Astrocyte (in vitro differentiated cells and primary cell): ENCODE results near the gene BTLA.

Experiments used
- CTCF ChIP-seq: IDR thresholded peaks from 2 replicates; pipeline ENCODE4 v1.5.1; 2011; ENCODE audit warnings: low read depth, mild to moderate bottlenecking, inconsistent platforms, low read length, moderate library complexity; ENCODE audit not compliant: insufficient read depth
- EZH2 ChIP-seq: IDR thresholded peaks from 2 replicates; pipeline ENCODE4 v1.6.1; 2012; ENCODE audit warnings: mild to moderate bottlenecking, low read length, inconsistent platforms; ENCODE audit not compliant: insufficient read depth

- TF ChIP-seq CTCF, result no peak
- TF ChIP-seq EZH2, result no peak
These were observed 33.3 kb downstream of the BTLA start for GRCh38 chr3:112466020-112466419.
